Body of pancreas (tissue), 4 donors: Measurements from ENCODE around the gene HTR3B. TPM values are rescaled to one million over a fixed set of nuclear protein-coding genes. Genes with fewer than 3 reads are reported as not detected.

Source experiments
- ATAC-seq: fragments of 150-250 bp; one replicate; pipeline ENCODE4 v1.9.1; 2016
- DNase-seq, 4 donors: peaks; one replicate each; pipeline ENCODE4 v3.0.0-alpha.2; 2019
- H3K27ac ChIP-seq, 4 donors: fragments of 200-600 bp; sonication (generic); 1 replicate in 3 of 4; 2 replicates in 1 of 4; pipeline versions ENCODE4 v1.5.1 to v1.6.1; 2016 to 2019; ENCODE audit warnings: mild to moderate bottlenecking in 1 of 4, mixed read lengths in 1 of 4, moderate library complexity in 1 of 4
- H3K27me3 ChIP-seq, 2 donors: fragments of 200-600 bp; sonication (generic); one replicate each; pipeline ENCODE4 v1.6.0; 2016; ENCODE audit warnings: mild to moderate bottlenecking in 1 of 2
- H3K36me3 ChIP-seq, 2 donors: fragments of 200-600 bp; sonication (generic); replicated peaks in 1 of 2; 2 replicates each; pipeline ENCODE4 v1.5.1; 2016; ENCODE audit warnings: low read depth in 2 of 2; ENCODE audit not compliant: insufficient read depth in 1 of 2
- H3K4me1 ChIP-seq: fragments of 200-600 bp; sonication (generic); one replicate; pipeline ENCODE4 v1.6.0; 2016
- H3K4me3 ChIP-seq, 2 donors: fragments of 200-600 bp; sonication (generic); 1 replicate in 1 of 2; 2 replicates in 1 of 2; pipeline ENCODE4 v1.5.1; 2016 to 2019
- H3K9me3 ChIP-seq, 3 donors: fragments of 200-600 bp; sonication (generic); 1 replicate in 2 of 3; 2 replicates in 1 of 3; pipeline ENCODE4 v1.5.1; 2016
- CTCF ChIP-seq, 7 experiments: fragments of 450-650 bp in 4 of 7; fragments of 200-600 bp in 3 of 7; sonication (generic) in 3 of 7; IDR thresholded peaks; one replicate each; pipeline ENCODE4 v1.5.1; 2016 to 2019; ENCODE audit warnings: antibody characterized with exemption in 7 of 7
- POLR2A ChIP-seq, 3 donors: fragments of 450-650 bp; IDR thresholded peaks; one replicate each; pipeline ENCODE4 v1.6.1; 2016; ENCODE audit warnings: antibody characterized with exemption in 3 of 3, mild to moderate bottlenecking in 2 of 3
- WGBS, 2 donors: methylation state at CpG; one replicate each; pipeline ENCODE4 v1.1.5; 2017; 5-methylcytosine and 5-hydroxymethylcytosine counted together
- intact Hi-C: fragments of 100-400 bp; cut with DNase I; formaldehyde crosslinking; loops from one replicate; pipeline ENCODE4 v1.15.1; 2023
- total RNA-seq, 2 donors: library from RNA; depleted of rRNA; stranded (reverse); fragments of >200 nt; gene quantifications; one replicate each; pipeline ENCODE4 v1.1.0, GENCODE V29; 2016

HTR3B gene
- total RNA-seq, 2 donors from 2014 or later: not detected

GRCh38 chr11:113881856-113882255 lies 22.7 kb upstream of the HTR3B start:
- no peak for TF ChIP-seq CTCF (IDR thresholded peaks at IDR 0.05)
- TF ChIP-seq POLR2A (IDR thresholded peaks at IDR 0.05): no peak
- WGBS, 2 donors: 70 to 100% methylated on average over 1 of the region's 1 CpG
- DNase-seq: no peak
- no peak for ATAC-seq
- Histone ChIP-seq H3K4me1 (no peaks in the 10 kb centered on the region), H3K4me3 (no peak overlapping the region), H3K27me3 (no peaks in the 10 kb centered on the region), H3K27ac (no peak overlapping the region), H3K36me3 (no peaks in the 10 kb centered on the region), H3K9me3 (no peaks in the 10 kb centered on the region)
- intact Hi-C loops: no loop called here

GRCh38 chr11:113884361-113884836 lies 20.2 kb upstream of the HTR3B start:
- peak; percentile 68 for ATAC-seq
- no peak for TF ChIP-seq CTCF (IDR thresholded peaks at IDR 0.05)
- TF ChIP-seq POLR2A (IDR thresholded peaks at IDR 0.05): no peak
- WGBS, 2 donors: 56 to 70% methylated on average over 7 of the region's 7 CpGs
- H3K27me3 ChIP-seq: no peaks in the 10 kb centered on the region
- peak in 3 of 4 donors; percentile 17 to 46 (median 28) for DNase-seq
- H3K4me3 ChIP-seq: no peak overlapping the region
- H3K9me3 ChIP-seq: no peaks in the 10 kb centered on the region
- H3K4me1 ChIP-seq: no peaks in the 10 kb centered on the region
- no peak overlapping the region for H3K27ac ChIP-seq
- intact Hi-C loops: no loop called here
- no peaks in the 10 kb centered on the region for H3K36me3 ChIP-seq

- H3K36me3 ChIP-seq: no peaks in the 10 kb centered on the region
- no peak overlapping the region for H3K27ac ChIP-seq
- no peaks in the 10 kb centered on the region for H3K4me1 ChIP-seq
- intact Hi-C loops: no loop called here
- ATAC-seq: no peak
- H3K4me3 ChIP-seq: no peak overlapping the region
- no peaks in the 10 kb centered on the region for H3K27me3 ChIP-seq
- DNase-seq: no peak
- no peak for TF ChIP-seq POLR2A (IDR thresholded peaks at IDR 0.05)
- TF ChIP-seq CTCF (IDR thresholded peaks at IDR 0.05): no peak
- 39 to 49% methylated on average over 5 to 6 of the region's 6 CpGs for WGBS, 2 donors
- no peaks in the 10 kb centered on the region for H3K9me3 ChIP-seq
These were observed 18.7 kb upstream of the HTR3B start for GRCh38 chr11:113885897-113886296.

- Histone ChIP-seq H3K27me3 (no peaks in the 10 kb centered on the region), H3K4me1 (no peaks in the 10 kb centered on the region), H3K36me3 (no peaks in the 10 kb centered on the region), H3K4me3 (no peak overlapping the region), H3K9me3 (no peaks in the 10 kb centered on the region), H3K27ac (no peak overlapping the region)
- no peak for DNase-seq
- intact Hi-C loops: no loop called here
- no peak for ATAC-seq
- TF ChIP-seq POLR2A (IDR thresholded peaks at IDR 0.05) (no peak), CTCF (IDR thresholded peaks at IDR 0.05) (no peak)
These were observed 15.7 kb upstream of the HTR3B start for GRCh38 chr11:113888848-113889247.

GRCh38 chr11:113894421-113894996 lies 10.1 kb upstream of the HTR3B start:
- no peak for DNase-seq

More at GRCh38 chr11:113894421-113894996, 10.1 kb upstream of the HTR3B start:
- H3K27me3 ChIP-seq: no peaks in the 10 kb centered on the region
- WGBS, 2 donors: 62 to 73% methylated on average over 9 of the region's 9 CpGs
- no peak for TF ChIP-seq CTCF (IDR thresholded peaks at IDR 0.05)
- TF ChIP-seq POLR2A (IDR thresholded peaks at IDR 0.05): no peak
- intact Hi-C loops: no loop called here
- no peaks in the 10 kb centered on the region for H3K4me1 ChIP-seq
- no peak for ATAC-seq
- no peaks in the 10 kb centered on the region for H3K36me3 ChIP-seq
- no peaks in the 10 kb centered on the region for H3K9me3 ChIP-seq
- H3K27ac ChIP-seq: no peak overlapping the region
- H3K4me3 ChIP-seq: no peak overlapping the region
